Mammary epithelial cell (primary cell): ENCODE measurements around the gene MEGF10.

ENCODE experiments used
- EZH2 ChIP-seq: IDR thresholded peaks from 2 replicates; pipeline ENCODE4 v1.6.1; 2012; ENCODE audit warnings: low read length, inconsistent platforms, borderline replicate concordance
- TF ChIP-seq, protein P1 (sequence below), 2 donors: IDR thresholded peaks in 1 of 2; conservative IDR thresholded peaks in 1 of 2; 2 replicates each; pipeline ENCODE4 v1.5.1; 2011 to 2012; ENCODE audit warnings: inconsistent platforms in 2 of 2, low read length in 2 of 2, mild to moderate bottlenecking in 2 of 2, control low read depth in 1 of 2, low read depth in 1 of 2; ENCODE audit not compliant: insufficient read depth in 1 of 2; ENCODE audit errors: extremely low read depth in 1 of 2

DNA sequence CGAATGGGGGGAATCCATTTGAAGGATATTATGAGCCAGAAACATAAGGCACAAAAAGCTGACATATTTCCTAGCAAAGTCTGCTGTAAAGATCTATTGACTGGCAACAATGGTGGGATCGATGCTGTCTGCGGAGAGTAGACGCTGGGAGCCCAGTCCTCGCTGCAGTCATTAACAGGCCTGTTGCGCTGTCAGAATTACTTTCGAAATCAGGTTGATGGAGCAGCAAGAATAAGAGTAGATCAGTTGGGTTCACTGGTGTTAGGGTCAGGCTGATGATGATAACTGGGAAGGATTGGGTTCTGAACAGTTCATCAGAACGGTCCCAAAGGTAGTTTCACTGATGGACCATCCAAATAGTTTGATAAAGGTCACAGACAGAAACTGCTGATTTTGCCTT, 87.1 kb downstream of the MEGF10 start:
- no peak for TF ChIP-seq EZH2
- TF ChIP-seq, protein P1, sequence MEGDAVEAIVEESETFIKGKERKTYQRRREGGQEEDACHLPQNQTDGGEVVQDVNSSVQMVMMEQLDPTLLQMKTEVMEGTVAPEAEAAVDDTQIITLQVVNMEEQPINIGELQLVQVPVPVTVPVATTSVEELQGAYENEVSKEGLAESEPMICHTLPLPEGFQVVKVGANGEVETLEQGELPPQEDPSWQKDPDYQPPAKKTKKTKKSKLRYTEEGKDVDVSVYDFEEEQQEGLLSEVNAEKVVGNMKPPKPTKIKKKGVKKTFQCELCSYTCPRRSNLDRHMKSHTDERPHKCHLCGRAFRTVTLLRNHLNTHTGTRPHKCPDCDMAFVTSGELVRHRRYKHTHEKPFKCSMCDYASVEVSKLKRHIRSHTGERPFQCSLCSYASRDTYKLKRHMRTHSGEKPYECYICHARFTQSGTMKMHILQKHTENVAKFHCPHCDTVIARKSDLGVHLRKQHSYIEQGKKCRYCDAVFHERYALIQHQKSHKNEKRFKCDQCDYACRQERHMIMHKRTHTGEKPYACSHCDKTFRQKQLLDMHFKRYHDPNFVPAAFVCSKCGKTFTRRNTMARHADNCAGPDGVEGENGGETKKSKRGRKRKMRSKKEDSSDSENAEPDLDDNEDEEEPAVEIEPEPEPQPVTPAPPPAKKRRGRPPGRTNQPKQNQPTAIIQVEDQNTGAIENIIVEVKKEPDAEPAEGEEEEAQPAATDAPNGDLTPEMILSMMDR (conservative IDR thresholded peaks at IDR 0.05 in 1 of 2, IDR thresholded peaks at IDR 0.05 in 1 of 2; ENCODE audit: extremely low read depth in 1 of 2, insufficient read depth in 1 of 2, low read depth in 1 of 2, low read length in 2 of 2): no peak
